Right lobe of liver (tissue), 4 donors: ENCODE data around the gene POLL.

Experiments
- CTCF ChIP-seq, 4 donors: fragments of 200-600 bp in 3 of 4; fragments of 450-650 bp in 1 of 4; IDR thresholded peaks; one replicate each; pipeline versions ENCODE4 v1.5.1 to v1.8.0; 2016 to 2022; ENCODE audit warnings: antibody characterized with exemption in 4 of 4, mild to moderate bottlenecking in 2 of 4
- POLR2A ChIP-seq: fragments of 450-650 bp; IDR thresholded peaks from one replicate; pipeline ENCODE4 v1.6.1; 2017; ENCODE audit warnings: antibody characterized with exemption, mild to moderate bottlenecking
- donor health status: DM: no; HTN: no; CAD: no.
- donor health status: DM: no; HTN: no; CAD: no.
- donor health status: DM: no; HTN: yes; CAD: no.

- TF ChIP-seq CTCF (IDR thresholded peaks at IDR 0.05), result no peak
- no peak for TF ChIP-seq POLR2A
Observed at GRCh38 chr10:101567165-101568006, 20.7 kb downstream of the POLL start.
